Measurements from ENCODE around the gene IZUMO3. TPM values are rescaled to one million over a fixed set of nuclear protein-coding genes. Genes with fewer than 3 reads are reported as not detected.
"Not testable (repeated sequence)": the region's sequence is repeated elsewhere in the genome, so short reads cannot be mapped to it uniquely, and the experiment has no call there.

The IZUMO3 gene
- total RNA-seq, result not detected

DNA sequence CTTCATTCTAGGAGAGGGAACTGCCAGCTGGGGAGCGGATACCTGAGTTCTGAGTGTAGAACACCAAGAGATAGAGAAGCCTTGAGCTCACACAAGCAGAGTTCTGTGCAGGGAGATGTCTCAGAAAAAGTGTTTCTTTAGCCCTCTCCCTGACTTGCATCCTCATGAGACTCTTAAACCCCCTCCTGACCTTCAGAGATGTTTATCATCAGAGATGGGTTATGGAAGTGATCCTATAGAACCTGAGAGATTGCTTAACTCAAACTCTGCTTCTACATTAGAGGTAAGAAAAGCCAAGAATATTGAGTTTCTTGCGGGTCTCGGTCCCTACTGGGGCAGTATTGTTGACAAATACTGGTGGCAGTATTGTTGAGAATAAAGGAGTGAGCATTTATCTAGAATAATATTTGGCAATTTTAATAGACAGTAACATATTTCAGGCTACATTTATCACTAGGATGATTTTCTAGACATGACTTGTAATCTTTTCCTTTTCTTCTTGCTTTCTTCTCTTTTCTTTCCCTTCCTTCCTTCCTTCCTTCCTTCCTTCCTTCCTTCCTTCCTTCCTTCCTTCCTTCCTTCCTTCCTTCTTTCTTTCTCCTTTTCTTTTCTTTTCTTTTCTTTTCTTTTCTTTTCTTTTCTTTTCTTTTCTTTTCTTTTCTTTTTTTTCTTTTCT, at the start of gene IZUMO3:
TSS of gene IZUMO3 (minus strand) at position 51 of the 676 bp plus-strand sequence. CDS start 248 bp downstream, outside the sequence.
- intact Hi-C loops (cut with DNase I; ENCODE audit: low total_unique reads), result no loop called here
- 96 to 98% methylated on average over 3 of the region's 3 CpGs for WGBS, 2 donors
- H3K4me3 ChIP-seq (ENCODE audit: low read depth, poor library complexity, severe bottlenecking), result no peak within 1 kb of the TSS
- DNase-seq (ENCODE audit: low spot score in 2 of 2), result no peak
- TF ChIP-seq POLR2A (IDR thresholded peaks at IDR 0.05) (no peak), CTCF (IDR thresholded peaks at IDR 0.05) (no peak)

DNA sequence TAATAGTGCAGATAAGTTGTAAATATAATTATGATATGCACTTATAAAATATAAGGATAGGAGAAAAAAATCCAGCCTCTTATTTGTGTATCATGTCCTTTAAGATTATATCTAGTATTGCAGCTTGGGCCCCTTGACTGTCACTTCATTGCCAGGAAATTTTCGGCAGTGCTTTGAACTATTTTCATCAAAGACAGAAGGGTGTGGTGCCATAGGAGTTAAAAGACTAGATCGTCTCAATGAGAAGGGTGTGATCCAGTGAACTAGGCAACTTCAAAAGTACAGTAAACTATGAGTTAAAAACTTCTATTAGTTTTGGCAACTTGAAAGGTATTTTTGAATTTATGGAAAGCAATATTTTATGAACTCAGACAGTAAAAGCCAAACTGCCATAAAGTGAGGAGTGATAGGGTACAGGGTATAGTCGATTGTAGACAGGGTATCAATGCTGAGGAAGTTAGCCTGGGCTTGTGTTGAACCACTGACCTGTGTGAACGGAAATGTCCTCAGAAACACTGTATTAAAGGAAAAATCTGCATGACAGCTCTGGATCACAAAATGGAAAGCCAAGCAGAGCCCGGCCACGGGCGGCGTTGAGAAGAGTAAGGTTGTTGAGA, 48.6 kb upstream of the IZUMO3 start:
- 44 to 49% methylated on average over 8 of the region's 8 CpGs for WGBS, 2 donors
- H3K4me3 ChIP-seq (ENCODE audit: low read depth, poor library complexity, severe bottlenecking), result no peak overlapping the region
- no peak for DNase-seq (ENCODE audit: low spot score in 2 of 2)
- TF ChIP-seq POLR2A (IDR thresholded peaks at IDR 0.05) (no peak), CTCF (IDR thresholded peaks at IDR 0.05) (no peak)
- intact Hi-C loops (cut with DNase I; ENCODE audit: low total_unique reads), result no loop called here

- 37 to 39% methylated on average over 1 of the region's 1 CpG for WGBS, 2 donors
- no peak for DNase-seq (ENCODE audit: low spot score in 2 of 2)
- TF ChIP-seq CTCF (IDR thresholded peaks at IDR 0.05), result no peak
- no peak for TF ChIP-seq POLR2A (IDR thresholded peaks at IDR 0.05)
- intact Hi-C loops (cut with DNase I; ENCODE audit: low total_unique reads), result no loop called here
- H3K4me3 ChIP-seq (ENCODE audit: low read depth, poor library complexity, severe bottlenecking), result no peak overlapping the region
Observed at GRCh38 chr9:24590432-24590831, 44.7 kb upstream of the IZUMO3 start.

GRCh38 chr9:24587883-24588282, 42.2 kb upstream of the IZUMO3 start:
- no peak overlapping the region for H3K4me3 ChIP-seq (ENCODE audit: low read depth, poor library complexity, severe bottlenecking)
- TF ChIP-seq CTCF (IDR thresholded peaks at IDR 0.05) (no peak), POLR2A (IDR thresholded peaks at IDR 0.05) (no peak)
- 77 to 79% methylated on average over 2 of the region's 2 CpGs for WGBS, 2 donors
- DNase-seq (ENCODE audit: low spot score in 2 of 2), result no peak
- intact Hi-C loops (cut with DNase I; ENCODE audit: low total_unique reads), result no loop called here

GRCh38 chr9:24582146-24583126, 36.7 kb upstream of the IZUMO3 start:
- intact Hi-C loops (cut with DNase I; ENCODE audit: low total_unique reads), result no loop called here
- WGBS, 2 donors, result 71 to 76% methylated on average over 6 of the region's 6 CpGs
- H3K4me3 ChIP-seq (ENCODE audit: low read depth, poor library complexity, severe bottlenecking), result no peak overlapping the region
- TF ChIP-seq POLR2A (IDR thresholded peaks at IDR 0.05), result no peak
- TF ChIP-seq CTCF (IDR thresholded peaks at IDR 0.05), result no peak
- DNase-seq (ENCODE audit: low spot score in 2 of 2), result no peak

DNA sequence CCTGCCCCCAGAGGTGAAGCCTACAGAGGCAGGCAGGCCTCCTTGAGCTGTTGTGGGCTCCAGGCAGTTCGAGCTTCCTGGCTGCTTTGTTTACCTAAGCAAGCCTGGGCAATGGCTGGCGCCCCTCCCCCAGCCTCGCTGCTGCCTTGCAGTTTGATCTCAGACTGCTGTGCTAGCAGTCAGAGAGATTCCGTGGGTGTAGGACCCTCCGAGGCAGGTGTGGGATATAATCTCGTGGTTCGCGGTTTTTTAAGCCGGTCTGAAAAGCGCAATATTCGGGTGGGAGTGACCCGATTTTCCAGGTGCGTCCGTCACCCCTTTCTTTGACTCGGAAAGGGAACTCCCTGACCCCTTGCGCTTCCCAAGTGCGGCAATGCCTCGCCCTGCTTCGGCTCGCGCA, 34.3 kb upstream of the IZUMO3 start:
- intact Hi-C loops (cut with DNase I; ENCODE audit: low total_unique reads); DNase-seq (ENCODE audit: low spot score in 2 of 2); H3K4me3 ChIP-seq (ENCODE audit: low read depth, poor library complexity, severe bottlenecking): not testable (repeated sequence)
- 79 to 82% methylated on average over 21 of the region's 21 CpGs for WGBS, 2 donors

All from lower leg skin (tissue), 4 donors.